ENCODE measurements around the gene TBRG4. TPM values are rescaled to one million over a fixed set of nuclear protein-coding genes. Genes with fewer than 3 reads are reported as not detected.

Gene TBRG4
- 48.0 and 70.1 TPM in 2 replicates for total RNA-seq

GRCh38 chr7:45111298-45112223 is at the start of gene TBRG4:
Gene TBRG4 (minus strand): TSS chr7:45111697. CDS start chr7:45109237, 2,460 bp downstream.

DNA sequence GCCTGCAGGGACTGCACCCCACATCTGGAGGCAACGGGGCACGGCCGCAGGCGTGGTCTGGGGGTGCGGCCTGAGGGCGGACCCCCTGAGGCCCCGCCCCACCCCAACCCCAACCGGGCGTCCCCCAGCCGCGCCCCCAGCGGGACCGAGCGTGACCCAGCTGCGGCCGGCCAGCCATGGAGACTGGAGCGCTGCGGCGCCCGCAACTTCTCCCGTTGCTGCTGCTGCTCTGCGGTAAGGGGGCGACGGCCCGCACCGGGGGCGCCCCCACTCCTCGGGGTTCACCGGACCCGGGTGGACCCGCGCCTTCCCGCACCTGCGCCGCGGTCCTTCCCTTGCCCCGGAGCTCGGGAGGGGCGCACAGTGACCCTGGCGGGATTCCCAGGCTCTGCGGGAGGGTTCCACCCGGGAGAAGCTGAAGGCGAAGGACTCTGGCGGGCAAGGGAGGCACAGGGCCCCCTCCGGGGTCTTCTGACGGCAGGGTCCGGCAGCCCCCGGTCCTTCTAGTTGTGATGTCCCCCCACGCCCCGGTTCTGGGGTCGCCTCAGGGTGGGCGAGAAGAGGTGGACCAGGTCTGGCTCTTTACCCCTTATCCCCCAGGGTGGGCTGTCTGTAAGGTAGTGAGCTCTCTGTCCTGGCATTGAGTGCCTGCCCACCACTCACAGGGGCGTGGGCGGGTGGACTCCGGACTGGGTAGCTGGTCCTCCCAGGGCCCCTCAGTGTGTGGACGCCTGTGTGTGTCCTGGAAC is 46.3 kb upstream of the TBRG4 start, which contains the start of gene RAMP3:
Gene RAMP3, plus strand, starts transcription at position 139 of the 749 bp plus-strand sequence. Its CDS starts 38 bp downstream, at position 177.

DNA sequence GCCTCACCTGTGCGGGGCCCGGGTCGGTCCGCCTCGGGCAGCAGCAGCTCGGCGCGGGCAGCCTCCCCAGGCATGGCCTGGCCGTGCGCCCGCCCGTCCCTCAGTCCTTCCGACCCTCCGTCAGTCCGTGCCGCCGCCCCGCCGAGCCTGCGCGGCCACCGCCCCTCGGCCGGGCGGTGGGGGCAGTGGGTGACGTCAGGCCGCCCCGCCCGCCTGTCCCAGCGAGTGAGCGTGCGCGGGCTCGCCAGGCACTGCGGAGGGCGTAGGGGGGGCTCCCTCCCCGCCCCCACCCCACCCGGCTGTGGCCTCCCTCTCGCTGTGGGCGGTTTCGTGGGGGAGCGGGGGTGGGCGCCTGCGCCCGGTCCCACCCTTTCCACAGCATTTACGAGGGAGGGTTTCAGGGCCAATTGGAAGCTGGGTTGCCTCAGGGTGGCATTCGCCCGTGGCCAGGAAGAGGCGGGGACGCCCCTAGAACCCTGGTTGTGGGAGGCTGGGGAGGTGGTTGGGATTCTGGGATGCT is 22.6 kb downstream of the TBRG4 start, which contains the start of gene NACAD:
Gene NACAD, minus strand, starts transcription at position 149 of the 520 bp plus-strand sequence. Its CDS starts 75 bp downstream, at position 74.

Other genes with a start within 250 kb of the TBRG4 start
- gene PURB, start 226.2 kb downstream of the TBRG4 start, total RNA-seq: 25.1 and 26.6 TPM in 2 replicates
- 0.07 TPM in 2 replicates for gene MYO1G, start 132.7 kb downstream of the TBRG4 start, total RNA-seq
- 54.4 and 63.4 TPM in 2 replicates for gene CCM2, start 111.5 kb downstream of the TBRG4 start, total RNA-seq
- 3.8 and 4.2 TPM in 2 replicates for gene NACAD, start 22.7 kb downstream of the TBRG4 start, total RNA-seq
- not detected in 2 replicates for gene RAMP3, start 46.1 kb upstream of the TBRG4 start, total RNA-seq